ENCODE results near the gene GRHL3.

GRHL3 gene

DNA sequence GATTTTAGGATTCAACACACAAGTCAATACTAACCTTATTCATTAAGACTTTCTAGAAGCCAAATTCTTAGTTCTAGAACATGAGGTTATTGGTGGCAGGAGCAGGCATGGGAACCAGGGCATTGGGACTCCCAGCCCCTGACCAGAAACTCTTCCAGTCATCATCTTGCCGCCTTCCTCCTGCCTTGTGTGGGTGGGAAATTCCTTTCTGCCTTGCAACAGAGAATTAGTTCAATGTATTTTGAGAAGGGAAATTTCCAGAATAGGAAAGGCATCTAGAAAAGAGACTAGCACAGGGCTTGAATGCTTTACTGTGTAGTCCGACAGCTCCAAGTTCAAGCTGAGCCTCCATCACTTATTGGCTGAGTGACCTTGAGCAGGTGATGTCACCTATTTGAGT, 8.7 kb downstream of the GRHL3 start:
- DNase-seq (ENCODE audit: low spot score), result no peak
- in situ Hi-C loops (cut with MboI; ENCODE audit: low sequenced_read_pairs, unreplicated experiment), result no loop called here
- no peak for TF ChIP-seq CTCF (IDR thresholded peaks at IDR 0.05; ENCODE audit: borderline replicate concordance, control extremely low read depth, extremely low read depth, insufficient read depth, missing control alignments)

DNA sequence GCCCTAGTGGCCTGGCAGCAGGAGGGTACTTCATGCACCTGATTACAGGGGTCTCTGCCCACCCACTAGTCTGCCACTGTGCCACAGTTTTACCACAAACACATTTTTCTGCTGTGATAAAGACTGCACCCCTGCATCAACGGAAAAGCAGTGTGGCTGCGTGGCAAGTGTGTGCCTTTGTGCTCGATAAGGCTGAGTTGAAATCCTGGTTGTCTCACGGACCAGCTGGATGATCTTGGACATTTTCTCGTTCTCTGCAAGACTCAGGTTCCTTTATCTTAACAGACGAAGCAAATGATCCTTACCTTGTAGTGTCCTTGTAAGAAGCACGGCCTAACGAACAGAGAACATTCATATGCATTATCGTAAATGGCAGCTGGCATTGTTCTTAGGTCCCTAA, 10.2 kb downstream of the GRHL3 start:
- no peak for TF ChIP-seq CTCF (IDR thresholded peaks at IDR 0.05; ENCODE audit: borderline replicate concordance, control extremely low read depth, extremely low read depth, insufficient read depth, missing control alignments)
- DNase-seq (ENCODE audit: low spot score), result no peak
- in situ Hi-C loops (cut with MboI; ENCODE audit: low sequenced_read_pairs, unreplicated experiment), result no loop called here

DNA sequence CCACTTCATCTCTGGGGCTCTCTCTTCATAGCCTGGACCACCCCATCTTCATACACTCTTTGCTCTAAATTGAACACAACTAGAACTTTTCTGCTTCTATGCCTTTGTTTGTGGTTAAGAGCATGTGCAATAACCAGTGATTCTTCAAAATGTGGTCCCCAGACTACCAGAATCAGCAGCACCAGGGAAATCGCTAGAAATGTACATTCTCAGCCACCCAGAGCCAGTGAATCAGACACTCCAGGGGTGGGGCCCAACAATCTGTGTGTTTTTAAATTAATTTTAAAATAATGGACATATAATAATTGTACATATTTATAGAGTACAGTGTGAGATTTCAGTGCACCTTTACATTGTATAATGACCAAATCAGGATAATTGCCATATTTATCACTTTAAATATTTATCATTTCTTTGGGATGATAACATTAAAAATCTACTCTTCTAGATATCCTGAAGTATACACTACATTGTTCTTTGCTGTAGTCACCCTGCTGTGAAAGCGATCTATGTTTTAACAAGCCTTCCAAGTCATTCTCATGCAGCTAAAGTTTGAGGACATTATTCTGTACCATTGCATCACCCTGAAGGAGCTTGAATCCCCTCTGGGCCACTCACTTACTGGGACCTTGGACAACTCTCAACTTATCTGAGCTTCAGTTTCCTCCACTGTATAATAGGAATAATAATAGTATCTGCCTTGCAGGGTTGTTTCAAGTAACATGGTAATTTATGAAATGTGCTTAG, 10.8 kb downstream of the GRHL3 start:
- no peak for DNase-seq (ENCODE audit: low spot score)
- TF ChIP-seq CTCF (IDR thresholded peaks at IDR 0.05; ENCODE audit: borderline replicate concordance, control extremely low read depth, extremely low read depth, insufficient read depth, missing control alignments), result no peak
- in situ Hi-C loops (cut with MboI; ENCODE audit: low sequenced_read_pairs, unreplicated experiment), result no loop called here

DNA sequence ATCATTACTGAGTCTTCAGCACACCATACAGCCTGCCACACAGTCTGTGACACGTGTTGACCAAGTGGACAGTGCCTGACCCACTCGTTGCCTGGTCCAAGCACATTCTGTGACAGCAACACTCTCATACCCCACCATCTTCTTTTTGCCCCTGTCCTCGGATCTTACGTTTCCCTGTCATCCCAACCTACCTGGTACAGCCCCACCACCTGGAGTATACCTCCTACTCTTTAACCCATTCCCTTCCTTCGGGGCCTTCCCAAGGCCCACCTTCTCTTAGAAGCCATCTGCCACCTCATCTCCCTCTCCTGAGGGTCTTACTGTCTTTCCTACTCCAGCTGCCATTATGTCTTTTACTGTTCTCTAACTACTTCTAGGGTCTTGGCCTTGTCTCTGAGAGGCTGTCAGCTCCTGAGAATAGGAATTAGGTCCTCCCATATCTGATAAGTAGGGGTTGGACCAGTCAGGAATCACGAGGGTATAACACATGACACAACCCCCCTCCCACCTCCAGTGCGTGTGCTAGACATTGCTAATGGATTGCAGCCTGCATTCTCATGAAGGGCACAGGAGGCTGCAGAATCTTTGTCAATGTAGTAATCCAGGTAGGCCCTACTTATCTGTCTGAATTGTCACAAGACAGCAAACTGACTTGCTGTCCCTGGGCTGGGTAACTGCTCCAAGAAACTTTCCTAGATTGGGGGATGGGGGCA, 13.0 kb downstream of the GRHL3 start:
- no peak for DNase-seq (ENCODE audit: low spot score)
- TF ChIP-seq CTCF (IDR thresholded peaks at IDR 0.05; ENCODE audit: borderline replicate concordance, control extremely low read depth, extremely low read depth, insufficient read depth, missing control alignments), result no peak
- in situ Hi-C loops (cut with MboI; ENCODE audit: low sequenced_read_pairs, unreplicated experiment), result no loop called here

GRCh38 chr1:24336075-24336474, 16.9 kb downstream of the GRHL3 start:
- no peak for DNase-seq (ENCODE audit: low spot score)
- in situ Hi-C loops (cut with MboI; ENCODE audit: low sequenced_read_pairs, unreplicated experiment), result no loop called here
- no peak for TF ChIP-seq CTCF (IDR thresholded peaks at IDR 0.05; ENCODE audit: borderline replicate concordance, control extremely low read depth, extremely low read depth, insufficient read depth, missing control alignments)

- TF ChIP-seq CTCF (IDR thresholded peaks at IDR 0.05; ENCODE audit: borderline replicate concordance, control extremely low read depth, extremely low read depth, insufficient read depth, missing control alignments), result no peak
- no peak for DNase-seq (ENCODE audit: low spot score)
- in situ Hi-C loops (cut with MboI; ENCODE audit: low sequenced_read_pairs, unreplicated experiment), result no loop called here
Observed at GRCh38 chr1:24337455-24337854, 18.3 kb downstream of the GRHL3 start.

All from GM13976 (cell line).